Activated T-helper 17 cell treated with anti-CD3 and anti-CD28 coated beads, Interleukin-2, amount 50 U/mL, for 72 hours (primary cell): ENCODE data around the gene MR1. TPM values are rescaled to one million over a fixed set of nuclear protein-coding genes. Genes with fewer than 3 reads are reported as not detected.
A peak's percentile ranks its signal among the peaks of the same experiment; 100 is the strongest.
"Not testable (repeated sequence)": the region's sequence is repeated elsewhere in the genome, so short reads cannot be mapped to it uniquely, and the experiment has no call there.

ENCODE experiments used
- ATAC-seq: fragments of 150-1000 bp; cut with Tn5 transposase; replicated peaks from 2 replicates; pipeline ENCODE4 v1.10.0; 2021; ENCODE audit warnings: mild to moderate bottlenecking, moderate library complexity
- H3K27ac Mint-ChIP-seq: one replicate; pipeline ENCODE4 v1.8.0; 2022; ENCODE audit warnings: mixed read lengths
- H3K27me3 Mint-ChIP-seq: one replicate; pipeline ENCODE4 v1.8.0; 2022; ENCODE audit warnings: mixed read lengths
- H3K36me3 Mint-ChIP-seq: one replicate; pipeline ENCODE4 v1.8.0; 2022; ENCODE audit warnings: low read depth, mild to moderate bottlenecking, mixed read lengths
- H3K4me1 Mint-ChIP-seq: one replicate; pipeline ENCODE4 v1.8.0; 2022; ENCODE audit warnings: mixed read lengths
- H3K4me3 Mint-ChIP-seq: one replicate; pipeline ENCODE4 v1.8.0; 2022; ENCODE audit warnings: mild to moderate bottlenecking, mixed read lengths
- H3K9me3 Mint-ChIP-seq: one replicate; pipeline ENCODE4 v1.8.0; 2022; ENCODE audit warnings: mixed read lengths
- total RNA-seq, 2 donors: library from RNA; stranded (reverse); gene quantifications; one replicate each; pipeline ENCODE4 v1.2.3, GENCODE V29; 2022

MR1 gene
- total RNA-seq, 2 donors from 2014 or later = 21.9 to 26.1 TPM

DNA sequence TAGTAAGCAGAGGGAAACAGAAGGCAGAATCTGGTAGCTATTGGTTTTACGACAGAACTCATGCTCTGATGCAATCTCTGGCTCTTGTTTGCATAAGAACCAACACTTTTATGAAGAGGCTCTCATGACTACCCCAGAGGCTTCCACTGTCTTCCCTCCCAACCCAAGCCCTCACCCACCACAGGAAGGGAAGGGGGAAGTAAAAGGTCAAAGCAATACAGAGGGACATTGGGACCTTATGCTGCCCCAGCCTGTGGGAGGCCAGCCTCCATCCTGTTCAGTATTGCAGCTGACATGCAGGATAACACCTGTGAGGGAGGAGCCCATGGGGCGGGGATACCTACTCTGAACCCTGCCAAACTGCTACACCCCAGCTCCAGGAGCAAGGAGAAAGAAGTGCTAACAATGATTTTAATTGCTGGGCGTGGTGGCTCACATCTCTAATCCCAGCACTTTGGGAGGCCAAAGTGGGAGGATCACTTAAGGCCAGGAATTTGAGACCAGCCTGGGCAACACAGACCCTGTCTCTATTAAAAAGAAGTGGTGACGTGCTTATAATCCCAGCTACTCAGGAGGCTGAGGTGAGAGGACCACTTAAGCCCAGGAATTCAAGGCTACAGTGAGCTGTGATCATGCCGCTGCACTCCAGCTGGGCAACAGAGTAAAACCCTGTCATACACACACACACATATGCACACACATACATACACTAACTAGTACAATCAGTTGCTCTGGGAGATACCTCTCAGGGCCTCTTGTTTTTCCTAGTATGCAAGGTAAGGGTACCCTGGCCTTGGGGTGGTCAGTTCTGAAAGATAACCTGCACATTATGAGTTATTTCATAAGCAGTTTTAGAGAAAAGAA, 9.5 kb downstream of the MR1 start:
- Mint-ChIP-seq H3K4me1 (peaks cover 20% of the 10 kb centered on the region), H3K4me3 (no peak overlapping the region)

DNA sequence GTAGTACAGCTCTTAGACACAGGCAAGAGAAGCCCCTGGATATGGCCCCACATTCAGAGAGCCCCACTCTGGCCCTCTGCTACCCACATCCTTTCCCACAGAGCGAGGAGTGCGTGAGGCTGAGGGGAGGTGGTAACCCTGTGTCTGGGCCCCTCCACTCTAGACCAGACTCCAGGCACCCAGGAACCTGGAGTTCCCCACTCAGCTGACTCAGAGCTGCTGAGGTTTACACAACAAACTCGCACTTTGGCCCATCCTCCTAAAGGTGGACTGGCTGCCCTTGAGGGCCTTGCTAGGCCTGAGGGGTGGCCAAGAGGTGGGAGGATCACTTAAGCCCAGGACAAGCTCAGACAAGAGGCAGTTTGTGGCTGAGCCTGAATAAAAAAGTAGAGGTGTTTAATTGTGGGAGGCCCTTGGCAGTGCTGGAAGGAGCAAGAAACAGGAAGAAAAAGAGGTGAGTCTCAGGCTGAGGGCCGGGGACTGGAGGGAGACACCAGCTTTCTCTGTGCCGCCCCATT, 10.7 kb downstream of the MR1 start:
- H3K4me3 Mint-ChIP-seq = peak overlapping the region; percentile 17

More for the DNA sequence above, 9.5 kb downstream of the MR1 start:
- Mint-ChIP-seq H3K27ac (peak overlapping the region; percentile 38), H3K9me3 (no peaks in the 10 kb centered on the region), H3K36me3 (peaks cover 52% of the 10 kb centered on the region), H3K27me3 (no peaks in the 10 kb centered on the region)
- no peak for ATAC-seq

DNA sequence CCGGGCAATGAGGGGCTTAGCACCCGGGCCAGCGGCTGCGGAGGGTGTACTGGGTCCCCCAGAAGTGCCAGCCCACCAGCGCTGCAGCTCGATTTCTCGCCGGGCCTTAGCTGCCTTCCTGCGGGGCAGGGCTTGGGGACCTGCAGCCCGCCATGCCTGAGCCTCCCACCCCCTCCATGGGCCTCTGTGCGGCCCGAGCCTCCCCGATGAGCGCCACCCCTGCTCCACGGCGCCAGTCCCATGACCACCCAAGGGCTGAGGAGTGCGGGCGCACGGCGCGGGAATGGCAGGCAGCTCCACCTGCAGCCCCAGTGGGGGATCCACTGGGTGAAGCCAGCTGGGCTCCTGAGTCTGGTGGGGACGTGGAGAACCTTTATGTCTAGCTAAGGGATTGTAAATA, 12.2 kb downstream of the MR1 start:
- H3K9me3 Mint-ChIP-seq, ATAC-seq, H3K4me3 Mint-ChIP-seq, H3K27ac Mint-ChIP-seq, H3K27me3 Mint-ChIP-seq: not testable (repeated sequence)
- H3K4me1 Mint-ChIP-seq = peaks cover 18% of the 10 kb centered on the region
- peaks cover 44% of the 10 kb centered on the region for H3K36me3 Mint-ChIP-seq

More for the DNA sequence above, 10.7 kb downstream of the MR1 start:
- ATAC-seq = peak; percentile 99
- Mint-ChIP-seq H3K36me3 (peaks cover 46% of the 10 kb centered on the region), H3K4me1 (peaks cover 18% of the 10 kb centered on the region), H3K27ac (peak overlapping the region; percentile 85), H3K9me3 (no peaks in the 10 kb centered on the region), H3K27me3 (no peaks in the 10 kb centered on the region)

DNA sequence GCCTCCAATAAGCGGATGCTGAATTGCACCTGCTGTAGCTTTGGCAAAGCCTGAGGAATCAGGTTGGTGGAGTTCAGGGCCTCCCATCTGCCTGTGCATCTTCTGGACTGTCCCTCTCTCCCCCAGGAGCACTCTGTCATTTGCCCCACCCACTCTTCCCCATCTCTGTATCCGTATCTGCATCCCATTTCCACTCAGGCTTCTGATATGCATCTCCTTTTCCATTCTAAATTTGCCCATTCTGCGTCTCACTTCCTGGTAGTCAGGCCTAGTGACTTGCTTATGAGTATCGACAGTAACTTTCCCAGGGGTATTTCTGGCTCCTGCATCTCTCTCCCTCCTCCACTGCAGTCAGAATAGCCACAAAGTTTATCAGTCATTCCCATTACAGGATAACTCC, 15.6 kb downstream of the MR1 start:
- ATAC-seq = no peak

DNA sequence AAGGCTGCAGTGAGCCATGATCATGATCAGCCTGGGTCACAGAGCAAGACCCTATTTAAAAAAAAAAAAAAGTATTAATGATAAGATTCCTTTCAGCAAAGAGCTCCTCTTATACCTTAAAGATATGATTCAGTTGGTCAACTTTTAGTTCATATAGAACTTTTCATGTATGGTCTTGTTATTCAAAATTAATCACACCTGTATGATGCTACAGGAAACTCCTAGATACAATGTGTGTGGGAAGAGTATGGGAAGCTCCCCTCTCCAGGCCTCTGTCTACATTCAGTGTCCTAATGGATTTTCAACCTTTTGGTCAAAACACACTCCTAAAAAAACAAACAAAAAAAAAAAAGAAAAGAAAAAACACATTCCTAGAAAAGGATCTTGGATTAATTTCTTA, 17.1 kb downstream of the MR1 start:
- no peaks in the 10 kb centered on the region for H3K27me3 Mint-ChIP-seq
- H3K4me3 Mint-ChIP-seq = no peak overlapping the region

More for the DNA sequence above, 15.6 kb downstream of the MR1 start:
- H3K27ac Mint-ChIP-seq = no peak overlapping the region
- no peak overlapping the region for H3K4me3 Mint-ChIP-seq
- H3K36me3 Mint-ChIP-seq = peaks cover 41% of the 10 kb centered on the region
- H3K9me3 Mint-ChIP-seq = no peaks in the 10 kb centered on the region
- H3K27me3 Mint-ChIP-seq = no peaks in the 10 kb centered on the region
- peaks cover 8% of the 10 kb centered on the region for H3K4me1 Mint-ChIP-seq

DNA sequence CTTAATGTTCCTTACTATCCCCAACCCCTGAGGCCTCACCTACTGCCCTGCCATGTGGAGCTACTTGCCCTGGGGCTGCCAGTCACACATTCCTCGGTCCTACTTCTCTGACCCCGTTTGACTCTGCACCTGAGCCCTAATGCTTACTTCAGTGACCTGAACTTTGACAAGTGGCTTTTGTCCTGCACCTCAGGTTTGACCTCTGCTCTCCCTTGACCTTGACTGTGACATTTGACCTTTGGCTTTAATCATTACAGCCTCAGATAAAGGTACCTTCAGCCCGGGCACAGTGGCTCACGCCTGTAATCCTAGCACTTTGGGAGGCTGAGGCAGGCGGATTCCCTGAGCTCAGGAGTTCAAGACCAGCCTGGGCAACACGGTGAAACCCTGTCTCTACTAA, 22.8 kb downstream of the MR1 start:
- no peak for ATAC-seq
- no peaks in the 10 kb centered on the region for H3K27me3 Mint-ChIP-seq
- no peaks in the 10 kb centered on the region for H3K9me3 Mint-ChIP-seq
- H3K27ac Mint-ChIP-seq = no peak overlapping the region
- no peaks in the 10 kb centered on the region for H3K4me1 Mint-ChIP-seq
- peaks cover 37% of the 10 kb centered on the region for H3K36me3 Mint-ChIP-seq
- H3K4me3 Mint-ChIP-seq = no peak overlapping the region

More for the DNA sequence above, 17.1 kb downstream of the MR1 start:
- Mint-ChIP-seq H3K9me3 (no peaks in the 10 kb centered on the region), H3K36me3 (peaks cover 42% of the 10 kb centered on the region), H3K27ac (no peak overlapping the region), H3K4me1 (no peaks in the 10 kb centered on the region)
- ATAC-seq = no peak

DNA sequence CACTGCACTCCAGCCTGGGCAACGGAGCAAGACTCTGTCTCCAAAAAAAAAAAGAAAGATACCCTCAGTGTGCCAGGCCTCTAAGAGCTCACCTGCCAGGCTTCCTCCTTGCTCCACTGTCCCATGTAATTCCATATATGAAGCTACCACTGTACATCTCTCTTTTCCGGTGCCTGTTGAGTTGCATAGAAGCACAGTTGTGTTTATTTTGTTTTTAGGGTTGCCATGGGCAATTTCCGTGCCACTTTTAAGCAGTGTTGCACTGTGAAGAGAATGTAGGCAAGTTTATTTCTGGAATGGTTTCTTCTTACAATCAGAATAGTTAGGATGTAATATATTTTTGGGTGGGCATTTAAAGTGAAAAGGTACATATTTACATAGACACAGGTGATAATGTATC, 23.3 kb downstream of the MR1 start:
- H3K36me3 Mint-ChIP-seq = peaks cover 36% of the 10 kb centered on the region
- no peak overlapping the region for H3K4me3 Mint-ChIP-seq
- H3K27ac Mint-ChIP-seq = no peak overlapping the region
- ATAC-seq = no peak
- peaks cover 1% of the 10 kb centered on the region for H3K4me1 Mint-ChIP-seq
- H3K9me3 Mint-ChIP-seq = no peaks in the 10 kb centered on the region
- no peaks in the 10 kb centered on the region for H3K27me3 Mint-ChIP-seq

DNA sequence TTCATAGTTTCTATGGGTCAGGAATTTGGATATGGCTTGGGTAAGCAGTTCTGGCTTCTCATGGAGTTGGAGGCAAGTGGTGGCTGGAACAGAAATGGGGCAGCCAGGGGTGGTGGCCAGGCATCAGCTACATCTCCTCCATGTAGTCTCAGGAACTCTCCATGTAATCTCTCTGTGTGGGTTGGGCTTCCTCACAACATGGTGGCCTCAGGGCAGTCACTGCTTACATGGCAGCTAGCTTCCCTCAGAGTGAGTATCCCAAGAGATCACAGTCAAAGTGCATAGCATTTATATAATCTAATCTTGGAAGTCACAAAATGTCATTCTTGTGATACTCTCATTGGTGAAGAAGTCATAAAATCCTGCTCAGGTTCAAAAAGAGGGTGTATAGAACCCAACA, 25.7 kb downstream of the MR1 start:
- no peak for ATAC-seq
- H3K27ac Mint-ChIP-seq = no peak overlapping the region
- peaks cover 13% of the 10 kb centered on the region for H3K4me1 Mint-ChIP-seq
- peaks cover 27% of the 10 kb centered on the region for H3K36me3 Mint-ChIP-seq
- no peak overlapping the region for H3K4me3 Mint-ChIP-seq
- H3K27me3 Mint-ChIP-seq = no peaks in the 10 kb centered on the region
- no peaks in the 10 kb centered on the region for H3K9me3 Mint-ChIP-seq

DNA sequence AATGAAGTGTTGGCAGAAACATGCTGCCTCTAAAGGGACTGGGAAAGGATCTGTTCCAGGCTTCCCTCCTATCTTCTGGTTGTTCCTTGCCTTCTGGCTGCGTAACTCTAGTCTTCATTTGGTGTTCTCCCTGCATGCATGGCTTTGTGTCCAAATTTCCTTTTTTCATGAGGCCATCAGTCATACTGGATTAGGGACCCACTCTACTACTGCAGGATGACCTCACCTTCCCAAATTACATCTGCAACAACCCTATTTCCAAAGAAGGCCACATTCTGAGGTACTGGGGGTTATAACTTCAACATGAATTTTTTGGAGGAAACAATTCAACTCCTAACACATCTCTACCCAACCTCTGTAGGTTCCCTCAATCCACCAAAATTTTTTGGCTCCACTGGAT, 26.3 kb downstream of the MR1 start:
- no peaks in the 10 kb centered on the region for H3K27me3 Mint-ChIP-seq
- H3K4me3 Mint-ChIP-seq = no peak overlapping the region
- peaks cover 13% of the 10 kb centered on the region for H3K4me1 Mint-ChIP-seq
- no peaks in the 10 kb centered on the region for H3K9me3 Mint-ChIP-seq
- H3K27ac Mint-ChIP-seq = no peak overlapping the region
- H3K36me3 Mint-ChIP-seq = peaks cover 23% of the 10 kb centered on the region
- no peak for ATAC-seq

DNA sequence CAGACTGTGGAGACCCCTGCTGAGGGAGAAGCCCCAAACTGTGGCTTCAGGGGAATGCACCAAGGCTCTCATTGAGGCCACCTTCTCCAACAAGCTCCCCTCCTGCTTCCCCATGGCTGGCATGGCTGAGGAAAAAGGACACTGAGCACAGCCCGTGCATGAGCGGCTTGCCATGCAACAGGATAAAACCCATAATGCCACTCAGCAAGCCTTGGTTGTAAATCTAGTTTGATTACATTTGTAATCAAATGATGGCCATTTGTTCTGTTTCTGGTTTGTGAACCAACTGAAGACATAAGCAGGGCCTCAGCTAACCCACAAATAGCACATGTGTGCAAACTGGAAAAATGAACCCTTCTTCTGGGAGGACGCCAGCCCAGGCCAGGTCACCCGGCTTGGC, 27.2 kb downstream of the MR1 start:
- not testable (repeated sequence) for H3K9me3 Mint-ChIP-seq, ATAC-seq, H3K27ac Mint-ChIP-seq, H3K27me3 Mint-ChIP-seq
- H3K4me1 Mint-ChIP-seq = peaks cover 13% of the 10 kb centered on the region
- peaks cover 17% of the 10 kb centered on the region for H3K36me3 Mint-ChIP-seq
- peak overlapping the region; percentile 10 for H3K4me3 Mint-ChIP-seq

DNA sequence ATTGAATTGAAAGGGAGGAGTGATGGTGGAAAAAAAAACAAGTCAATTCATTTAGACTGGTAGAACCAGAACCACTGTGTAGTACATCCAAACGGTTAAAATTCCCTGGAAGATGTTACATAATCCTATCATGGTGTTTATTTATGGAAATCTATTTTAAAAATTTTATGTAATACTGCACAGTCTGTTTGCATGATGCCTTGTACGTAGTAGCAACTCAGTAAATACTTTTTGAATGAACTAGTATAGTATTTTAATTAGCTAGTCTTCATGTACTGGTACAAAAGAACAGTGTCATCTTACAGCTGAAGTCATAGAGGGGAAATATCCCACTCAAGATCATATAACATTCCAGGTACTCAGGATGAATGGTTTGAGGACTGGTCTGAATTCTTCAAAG, 27.7 kb downstream of the MR1 start:
- H3K27me3 Mint-ChIP-seq = no peaks in the 10 kb centered on the region

DNA sequence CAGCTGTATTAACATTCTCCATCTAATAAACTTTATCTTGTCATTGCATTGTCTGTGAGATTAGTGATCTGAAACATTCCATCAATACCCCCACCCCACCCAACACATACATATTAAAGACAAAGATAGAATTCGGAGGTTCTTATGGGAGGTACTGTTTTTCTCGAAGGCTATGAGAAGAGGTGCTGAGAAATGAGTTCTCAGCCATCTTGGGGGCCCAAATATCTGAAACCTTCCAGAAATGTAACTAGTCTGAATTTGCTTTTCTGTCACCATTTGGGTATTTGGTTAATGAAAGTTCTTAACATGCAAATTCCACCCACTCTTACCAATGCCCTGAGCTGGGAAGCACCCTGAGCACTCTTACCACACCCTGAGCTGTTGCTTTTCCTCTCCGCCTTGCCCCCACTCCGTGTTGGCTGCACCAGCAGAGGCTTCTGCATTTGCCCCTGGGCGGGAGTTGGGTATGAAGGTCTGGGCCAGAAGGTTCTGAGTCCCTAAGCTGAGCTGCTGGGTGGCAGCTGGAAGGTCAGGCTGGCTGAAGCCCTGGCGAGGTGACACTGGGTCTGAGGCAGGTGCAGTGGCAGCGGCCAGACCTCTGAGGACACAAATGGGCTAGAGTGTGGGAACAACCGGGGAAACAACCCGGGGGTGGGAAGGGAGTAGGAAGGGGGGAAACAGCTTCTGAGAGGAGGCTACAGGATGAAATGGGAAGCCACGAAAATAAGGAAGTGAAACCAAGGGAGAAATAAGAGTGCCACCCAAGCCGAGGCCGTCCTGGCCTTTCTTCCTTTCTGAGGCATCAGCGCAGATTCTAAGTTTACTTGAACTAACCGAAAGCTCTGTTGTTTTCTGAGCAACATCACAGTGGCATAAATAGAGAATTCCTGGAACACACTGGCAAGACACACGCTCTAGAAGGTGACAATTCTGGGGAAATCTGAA, 28.4 kb downstream of the MR1 start:
- Mint-ChIP-seq H3K9me3 (no peaks in the 10 kb centered on the region), H3K36me3 (peaks cover 17% of the 10 kb centered on the region), H3K4me1 (peaks cover 13% of the 10 kb centered on the region), H3K27me3 (no peaks in the 10 kb centered on the region), H3K27ac (peak overlapping the region; percentile 90), H3K4me3 (peak overlapping the region; percentile 72)
- ATAC-seq = peak; percentile 80

More for the DNA sequence above, 27.7 kb downstream of the MR1 start:
- Mint-ChIP-seq H3K4me1 (peaks cover 13% of the 10 kb centered on the region), H3K9me3 (no peaks in the 10 kb centered on the region), H3K27ac (peak overlapping the region; percentile 90), H3K36me3 (peaks cover 17% of the 10 kb centered on the region), H3K4me3 (peak overlapping the region; percentile 72)
- ATAC-seq = no peak

DNA sequence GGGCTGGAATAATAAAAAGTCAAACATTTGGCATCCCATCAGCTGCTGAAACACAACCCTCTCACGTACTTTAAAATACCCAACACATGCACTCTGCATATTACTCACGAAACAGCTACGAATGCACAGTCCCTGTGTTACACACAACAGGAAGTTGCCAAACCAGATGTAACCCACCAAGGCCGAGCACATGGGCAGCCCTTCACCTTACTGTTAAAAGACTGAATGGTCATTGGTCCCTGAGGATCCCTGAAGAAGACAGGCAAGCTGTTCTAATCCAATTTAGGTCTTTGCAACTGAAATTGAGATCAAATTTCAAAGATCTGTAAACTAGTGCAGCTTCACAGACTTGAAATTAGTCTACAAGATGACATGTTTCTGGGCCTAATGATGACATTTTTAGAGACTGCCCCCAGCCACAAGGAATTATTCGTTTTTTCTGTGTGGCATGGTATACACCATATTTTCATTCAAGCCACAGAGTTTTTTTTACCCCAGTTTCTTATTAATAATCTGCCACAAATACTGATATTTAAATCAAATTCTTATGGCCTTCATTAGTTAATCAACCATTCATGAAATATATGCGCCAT, 29.1 kb downstream of the MR1 start:
- no peaks in the 10 kb centered on the region for H3K27me3 Mint-ChIP-seq
- ATAC-seq = peak; percentile 92

DNA sequence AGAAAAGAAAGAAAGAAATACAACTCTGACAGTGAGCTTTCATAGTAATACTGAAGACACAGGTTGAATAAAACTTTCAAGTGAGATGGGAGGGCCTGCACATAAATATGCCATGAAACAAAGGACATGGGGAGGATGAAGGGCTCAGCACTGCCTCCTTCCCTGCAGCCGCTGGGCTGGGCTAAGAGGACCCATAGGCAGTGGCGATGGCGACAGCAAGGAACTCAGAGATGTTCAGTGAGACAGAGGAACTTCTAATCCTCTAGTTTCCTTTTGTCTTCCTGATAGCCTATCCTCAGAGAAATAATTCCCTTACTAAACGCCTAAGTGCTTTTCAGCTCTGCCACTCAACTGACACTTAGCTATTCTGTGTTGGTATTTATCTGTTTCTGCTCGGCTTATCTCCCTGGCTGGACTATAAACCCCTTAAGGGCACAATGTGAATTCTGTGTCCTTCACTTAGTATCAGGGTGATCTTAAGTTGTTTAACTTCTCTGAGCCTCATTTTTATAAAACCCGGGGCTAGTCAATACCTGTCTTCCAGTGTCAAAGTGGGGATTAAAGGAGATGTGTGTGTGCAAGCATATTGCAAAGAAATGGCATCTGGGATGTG, 30.3 kb downstream of the MR1 start:
- H3K4me3 Mint-ChIP-seq = no peak overlapping the region
- peaks cover 13% of the 10 kb centered on the region for H3K4me1 Mint-ChIP-seq
- no peaks in the 10 kb centered on the region for H3K9me3 Mint-ChIP-seq
- H3K36me3 Mint-ChIP-seq = peaks cover 11% of the 10 kb centered on the region
- H3K27me3 Mint-ChIP-seq = no peaks in the 10 kb centered on the region
- no peak for ATAC-seq
- no peak overlapping the region for H3K27ac Mint-ChIP-seq

More for the DNA sequence above, 29.1 kb downstream of the MR1 start:
- Mint-ChIP-seq H3K4me1 (peaks cover 13% of the 10 kb centered on the region), H3K27ac (peak overlapping the region; percentile 90), H3K9me3 (no peaks in the 10 kb centered on the region), H3K36me3 (peaks cover 17% of the 10 kb centered on the region), H3K4me3 (peak overlapping the region; percentile 72)
